GM21381 (cell line): ENCODE results near the gene MISP.

ENCODE experiments used
- ATAC-seq: cut with Tn5 transposase; IDR thresholded peaks from one replicate; pipeline ENCODE4 v1.9.1; 2021; ENCODE audit warnings: mild to moderate bottlenecking, moderate library complexity; ENCODE audit not compliant: unreplicated experiment

Gene MISP

DNA sequence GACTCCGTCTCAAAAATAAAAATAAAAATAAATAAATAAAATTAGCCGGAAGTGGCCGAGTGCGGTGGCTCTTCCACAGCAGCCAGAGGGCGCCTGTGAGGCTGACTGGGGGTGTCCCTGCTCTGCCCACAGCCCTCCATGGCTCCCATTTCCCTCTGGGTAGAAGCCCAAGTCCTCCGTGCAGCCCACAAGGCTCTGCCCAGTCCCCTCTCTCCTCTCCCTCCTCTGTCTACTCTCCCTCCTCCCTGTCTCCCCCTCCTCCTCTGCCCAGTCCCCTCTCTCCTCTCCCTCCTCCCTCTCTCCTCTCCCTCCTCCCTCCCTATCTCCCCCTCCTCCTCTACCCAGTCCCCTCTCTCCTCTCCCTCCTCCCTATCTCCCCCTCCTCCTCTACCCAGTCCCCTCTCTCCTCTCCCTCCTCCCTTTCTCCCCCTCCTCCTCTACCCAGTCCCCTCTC, 20.4 kb downstream of the MISP start:
- no peak for ATAC-seq

DNA sequence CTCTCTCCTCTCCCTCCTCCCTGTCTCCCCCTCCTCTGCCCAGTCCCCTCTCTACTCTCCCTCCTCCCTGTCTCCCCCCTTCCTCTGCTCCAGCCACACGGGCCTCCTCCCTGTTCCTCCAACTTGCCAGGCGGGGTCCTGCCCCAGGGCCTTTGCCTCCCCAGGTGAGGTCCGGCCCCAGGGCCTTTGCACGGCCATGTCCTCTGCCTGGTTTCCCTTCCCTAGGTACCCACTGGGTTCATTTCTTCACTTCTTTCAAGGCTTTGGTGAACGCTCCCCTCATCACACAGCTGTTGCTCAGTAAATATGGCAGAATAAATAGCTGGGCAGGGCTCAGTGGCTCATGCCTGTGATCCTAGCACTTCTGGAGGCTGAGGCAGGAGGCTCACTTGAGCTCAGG, 21.2 kb downstream of the MISP start:
- ATAC-seq: no peak

GRCh38 chr19:772730-773436, 22.0 kb downstream of the MISP start:
- ATAC-seq: no peak

DNA sequence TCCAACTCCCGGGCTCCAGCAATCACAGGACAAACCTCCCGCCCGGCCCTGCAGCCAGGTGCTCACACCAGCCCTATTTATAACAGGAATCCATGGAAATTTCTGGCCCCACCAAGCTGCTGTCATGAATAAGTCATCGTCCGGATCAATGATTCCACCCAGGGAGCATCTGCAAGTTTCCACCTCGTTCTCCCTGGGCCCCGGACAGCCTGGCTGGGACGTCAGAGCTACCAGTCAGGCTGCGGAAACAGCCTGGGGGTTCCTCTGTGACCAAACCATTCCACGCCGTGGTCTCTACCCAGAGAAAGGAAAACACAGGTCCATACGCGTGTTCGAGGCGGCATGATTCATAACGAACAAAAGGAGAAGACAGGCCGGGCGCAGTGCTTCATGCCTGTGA, 25.6 kb downstream of the MISP start:
- no peak for ATAC-seq

DNA sequence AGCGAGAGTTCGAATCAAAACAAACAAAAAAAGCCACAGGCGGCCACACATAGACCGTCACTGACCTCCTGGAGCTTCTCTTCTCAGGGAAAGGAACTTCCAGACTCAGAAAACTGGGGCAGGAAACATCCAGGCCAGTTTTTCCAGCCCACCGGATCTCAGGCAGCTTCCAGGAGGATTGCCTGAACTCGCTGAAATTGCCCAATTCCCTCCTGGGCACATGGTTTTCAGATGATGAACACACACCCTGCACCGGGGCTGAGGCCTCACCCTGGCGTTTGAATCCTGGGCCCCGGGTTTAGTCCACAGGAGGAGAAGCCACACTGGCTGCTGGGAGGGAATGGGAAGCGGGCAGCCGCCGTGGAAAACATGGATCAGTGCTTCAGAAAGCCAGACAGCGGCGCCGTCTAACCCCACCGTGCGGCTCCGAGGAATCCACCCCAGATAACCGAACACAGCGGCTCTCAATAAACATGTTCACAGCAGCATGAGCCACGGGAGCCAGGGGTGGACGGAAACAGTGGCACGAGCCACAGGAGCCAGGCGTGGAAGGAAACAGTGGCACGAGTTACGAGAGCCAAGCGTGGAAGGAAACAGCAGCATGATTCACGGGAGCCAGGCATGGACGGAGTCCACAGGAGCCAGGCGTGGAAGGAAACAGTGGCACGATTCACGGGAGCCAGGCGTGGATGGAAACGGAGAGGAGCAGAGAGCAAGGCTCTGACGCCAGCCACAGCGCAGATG, 28.2 kb downstream of the MISP start:
- ATAC-seq: no peak

DNA sequence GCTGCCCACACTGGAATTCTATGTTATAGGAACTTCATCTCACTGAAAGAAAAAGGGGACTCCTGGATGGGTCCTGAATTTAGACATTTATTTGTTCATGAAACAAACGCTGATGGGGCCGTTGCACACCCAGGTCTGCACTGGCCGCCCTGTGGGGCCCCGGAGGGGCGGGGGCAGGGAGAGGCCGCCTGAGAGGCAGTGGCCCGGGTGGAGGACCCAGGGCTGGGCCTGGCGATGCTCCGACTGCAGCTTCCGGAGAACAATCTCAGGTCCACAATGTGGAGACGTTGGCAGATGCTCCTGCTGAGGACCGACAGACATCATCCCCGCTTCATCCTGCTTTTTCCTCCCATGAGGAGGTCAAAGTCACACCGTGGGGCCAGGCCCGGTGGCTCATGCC, 30.0 kb downstream of the MISP start:
- no peak for ATAC-seq

DNA sequence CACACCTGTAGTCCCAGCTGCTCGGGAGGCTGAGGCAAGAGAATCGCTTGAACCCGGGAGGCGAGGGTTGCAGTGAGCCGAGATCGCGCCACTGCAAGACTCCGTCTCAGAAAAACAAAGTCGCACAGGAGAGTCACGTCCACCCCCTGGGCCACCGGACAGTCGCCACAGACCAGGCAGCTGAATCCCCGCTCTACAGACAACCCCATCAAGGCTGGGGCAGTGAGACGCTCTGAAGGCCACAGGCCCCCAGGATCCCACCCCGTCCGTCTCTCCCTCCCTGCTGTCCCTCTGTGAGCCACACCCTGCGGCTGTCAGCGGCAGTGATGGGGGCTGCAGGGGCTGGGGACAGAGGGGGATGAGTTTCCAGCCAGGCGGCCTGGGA, 30.9 kb downstream of the MISP start:
- no peak for ATAC-seq

DNA sequence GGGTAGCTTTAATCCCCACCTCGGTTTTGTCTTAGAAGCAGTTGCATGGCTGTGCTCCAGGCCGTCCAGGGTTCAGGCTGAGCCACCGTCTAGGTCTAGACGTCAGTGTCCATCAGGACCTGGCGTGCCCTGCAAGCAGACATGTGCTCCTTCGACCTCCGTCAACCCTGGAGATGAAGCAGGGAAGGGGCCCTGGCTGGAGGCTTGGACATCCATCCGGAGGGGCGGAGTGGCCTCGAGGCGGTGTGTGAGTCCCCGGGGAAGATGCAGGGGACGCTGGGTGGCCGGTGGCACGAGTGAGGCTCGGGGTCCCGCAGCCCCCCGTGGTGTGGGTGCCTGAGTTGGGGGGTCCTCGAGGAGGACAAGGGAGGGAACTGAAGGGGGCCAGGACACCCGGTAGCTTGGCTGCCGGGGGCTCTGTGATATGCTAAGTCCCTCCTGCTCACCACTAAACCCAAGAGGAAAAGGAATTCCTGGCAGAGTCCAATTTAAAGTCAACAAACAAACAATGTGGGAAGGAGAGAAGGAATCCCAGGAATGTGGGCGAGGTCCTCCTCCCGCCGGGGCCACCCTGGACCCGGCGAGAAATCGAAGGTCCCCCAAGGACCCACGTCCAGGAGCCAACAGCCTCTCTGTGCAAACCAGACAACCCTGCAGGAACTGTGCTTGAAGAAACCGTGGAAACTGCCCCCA, 31.4 kb downstream of the MISP start:
- no peak for ATAC-seq

DNA sequence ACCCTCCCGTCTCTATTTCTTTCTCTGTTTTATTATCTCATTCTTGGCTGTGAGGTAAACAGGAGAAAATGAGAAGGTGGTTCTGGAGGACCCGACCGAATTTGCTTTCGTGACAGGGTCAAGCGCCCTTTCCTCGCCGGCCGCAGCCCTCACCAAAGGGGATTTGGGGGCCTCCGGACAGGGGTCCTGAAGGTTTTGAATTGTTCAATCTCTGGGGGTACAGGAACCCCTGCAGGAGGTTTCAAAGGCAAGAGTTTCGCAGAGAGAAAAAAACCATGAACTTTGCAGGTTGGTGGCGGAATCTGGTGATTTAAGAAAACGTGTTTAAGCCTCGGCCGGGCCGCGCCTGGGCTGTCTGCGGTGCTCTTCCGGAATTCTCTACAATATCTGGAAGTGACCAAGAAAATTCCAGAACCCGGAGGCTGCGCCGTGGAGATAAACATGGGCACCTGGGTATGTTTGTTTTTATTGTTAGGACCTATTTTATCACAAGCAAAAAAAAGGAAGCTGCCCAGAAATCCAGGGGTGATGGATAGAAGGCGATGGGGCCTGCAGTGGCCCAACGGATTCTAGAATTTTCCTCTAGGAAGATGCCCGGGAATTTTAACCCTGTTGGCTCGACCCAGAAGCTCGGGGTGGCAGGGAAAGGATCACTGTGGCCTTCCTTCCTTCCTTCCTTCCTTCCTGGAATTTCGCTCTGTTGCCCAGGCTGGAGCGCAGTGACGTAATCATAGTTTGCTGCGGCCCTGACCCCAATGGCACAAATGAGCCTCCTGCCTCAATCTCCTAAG, 32.2 kb downstream of the MISP start:
- no peak for ATAC-seq

- ATAC-seq: no peak
Observed at GRCh38 chr19:784541-784940, 33.6 kb downstream of the MISP start.

GRCh38 chr19:787536-787935, 36.6 kb downstream of the MISP start:
- ATAC-seq: no peak

- no peak for ATAC-seq
Observed at GRCh38 chr19:788686-788982, 37.7 kb downstream of the MISP start.

- ATAC-seq: no peak
Observed at GRCh38 chr19:788983-789700, 38.2 kb downstream of the MISP start.

DNA sequence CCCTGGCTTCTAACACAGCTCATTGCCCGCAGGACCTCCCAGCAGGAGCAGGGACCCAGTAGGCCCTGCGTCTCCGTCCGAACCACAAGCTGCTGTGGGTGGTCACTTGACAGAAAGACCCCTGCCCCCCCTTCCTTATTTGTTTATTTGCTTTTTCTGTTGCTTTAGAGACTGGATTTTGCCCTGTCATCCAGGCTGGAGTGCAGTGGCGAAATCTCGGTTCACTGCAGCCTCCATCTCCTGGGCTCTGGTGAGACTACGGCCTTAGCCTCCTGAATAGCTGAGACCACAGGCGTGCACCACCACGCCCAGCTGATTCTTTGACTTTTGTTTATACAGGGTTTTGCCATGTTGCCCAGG, 38.8 kb downstream of the MISP start:
- ATAC-seq: no peak

GRCh38 chr19:791007-791566, 40.2 kb downstream of the MISP start:
- ATAC-seq: no peak

- ATAC-seq: no peak
Observed at GRCh38 chr19:791567-792305, 40.8 kb downstream of the MISP start.

- ATAC-seq: no peak
Observed at GRCh38 chr19:792306-792885, 41.5 kb downstream of the MISP start.

- ATAC-seq: no peak
Observed at GRCh38 chr19:793806-794205, 42.9 kb downstream of the MISP start.

- ATAC-seq: no peak
Observed at GRCh38 chr19:795073-795611, 44.2 kb downstream of the MISP start.
